Measurements from ENCODE around the gene CPA4.

The CPA4 gene

GRCh38 chr7:130365088-130365487 is 72.1 kb downstream of the CPA4 start:
- no peak overlapping the region for H3K4me3 ChIP-seq (ENCODE audit: low read depth, low read length)
- TF ChIP-seq CTCF (IDR thresholded peaks at IDR 0.05; ENCODE audit: borderline replicate concordance, insufficient read depth, low read depth, low read length) = no peak

GRCh38 chr7:130365511-130366441 is 72.8 kb downstream of the CPA4 start:
- no peak for TF ChIP-seq CTCF (IDR thresholded peaks at IDR 0.05; ENCODE audit: borderline replicate concordance, insufficient read depth, low read depth, low read length)
- H3K4me3 ChIP-seq (ENCODE audit: low read depth, low read length) = no peak overlapping the region

- no peak overlapping the region for H3K4me3 ChIP-seq (ENCODE audit: low read depth, low read length)
- no peak for TF ChIP-seq CTCF (IDR thresholded peaks at IDR 0.05; ENCODE audit: borderline replicate concordance, insufficient read depth, low read depth, low read length)
Measured at GRCh38 chr7:130366564-130366963, 73.6 kb downstream of the CPA4 start.

GRCh38 chr7:130367088-130367755 is 74.3 kb downstream of the CPA4 start:
- TF ChIP-seq CTCF (IDR thresholded peaks at IDR 0.05; ENCODE audit: borderline replicate concordance, insufficient read depth, low read depth, low read length) = no peak
- H3K4me3 ChIP-seq (ENCODE audit: low read depth, low read length) = no peak overlapping the region

GRCh38 chr7:130367836-130368746 is 75.1 kb downstream of the CPA4 start:
- TF ChIP-seq CTCF (IDR thresholded peaks at IDR 0.05; ENCODE audit: borderline replicate concordance, insufficient read depth, low read depth, low read length) = no peak
- no peak overlapping the region for H3K4me3 ChIP-seq (ENCODE audit: low read depth, low read length)

- H3K4me3 ChIP-seq (ENCODE audit: low read depth, low read length) = no peak overlapping the region
- TF ChIP-seq CTCF (IDR thresholded peaks at IDR 0.05; ENCODE audit: borderline replicate concordance, insufficient read depth, low read depth, low read length) = no peak
Measured at GRCh38 chr7:130369110-130369711, 76.2 kb downstream of the CPA4 start.

All from GM12875 (cell line).